HCT116 (cell line): ENCODE measurements around the gene MACROD1.

Source experiments
- ELF1 ChIP-seq: IDR thresholded peaks from 2 replicates; pipeline ENCODE4 v1.6.1; 2012; ENCODE audit warnings: low read depth, borderline replicate concordance
- POLR2A ChIP-seq: IDR thresholded peaks from 2 replicates; pipeline ENCODE4 v1.7.0; 2011; ENCODE audit warnings: borderline replicate concordance; ENCODE audit not compliant: insufficient read depth, insufficient read length; ENCODE audit errors: extremely low read depth
- YY1 ChIP-seq: IDR thresholded peaks from 2 replicates; pipeline ENCODE4 v1.6.1; 2011; ENCODE audit warnings: low read length, low read depth, moderate library complexity, mild to moderate bottlenecking; ENCODE audit not compliant: insufficient replicate concordance; ENCODE audit errors: extremely low read depth
- TF ChIP-seq, protein P1 (sequence below), 3 experiments: fragments of 200-600 bp in 1 of 3; sonication (generic) in 1 of 3; IDR thresholded peaks in 2 of 3; conservative IDR thresholded peaks in 1 of 3; 2 replicates each; pipeline ENCODE4 v1.5.1; 2012 to 2017; ENCODE audit warnings: low read depth in 2 of 3, low read length in 2 of 3, antibody characterized with exemption in 1 of 3, borderline replicate concordance in 1 of 3, control low read depth in 1 of 3, mild to moderate bottlenecking in 1 of 3, mixed read lengths in 1 of 3, mixed run types in 1 of 3, moderate library complexity in 1 of 3; ENCODE audit not compliant: insufficient read depth in 1 of 3
- TF ChIP-seq, protein P2 (sequence below): IDR thresholded peaks from 2 replicates; pipeline ENCODE4 v1.6.1; 2012

DNA sequence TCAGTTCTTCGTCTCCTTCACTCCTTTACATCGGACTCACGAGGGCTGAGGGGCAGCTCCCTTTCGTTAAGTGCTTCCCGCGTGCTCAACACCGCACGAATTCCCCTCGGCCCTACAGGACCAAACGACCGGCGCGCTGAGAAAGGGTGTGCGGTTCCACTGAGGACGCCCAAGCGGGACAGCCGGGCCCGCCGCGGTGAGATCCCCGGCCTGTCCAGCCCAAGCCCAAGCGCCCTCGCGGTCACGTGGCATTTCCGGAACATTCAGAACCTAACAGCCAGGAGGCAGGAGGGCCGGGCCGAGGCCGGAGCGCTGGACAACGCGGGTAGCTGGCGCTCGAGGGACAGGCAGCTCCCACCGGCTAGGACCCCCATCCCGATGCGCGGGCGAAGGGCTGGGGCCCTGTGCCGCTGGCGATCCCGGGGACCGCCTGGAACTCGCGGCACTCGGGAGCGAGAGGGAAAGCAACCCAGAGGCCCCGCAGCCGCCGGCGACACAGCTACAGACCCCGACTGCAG, 19.3 kb upstream of the MACROD1 start:
- TF ChIP-seq POLR2A: peak; percentile 94
- TF ChIP-seq, protein P1, sequence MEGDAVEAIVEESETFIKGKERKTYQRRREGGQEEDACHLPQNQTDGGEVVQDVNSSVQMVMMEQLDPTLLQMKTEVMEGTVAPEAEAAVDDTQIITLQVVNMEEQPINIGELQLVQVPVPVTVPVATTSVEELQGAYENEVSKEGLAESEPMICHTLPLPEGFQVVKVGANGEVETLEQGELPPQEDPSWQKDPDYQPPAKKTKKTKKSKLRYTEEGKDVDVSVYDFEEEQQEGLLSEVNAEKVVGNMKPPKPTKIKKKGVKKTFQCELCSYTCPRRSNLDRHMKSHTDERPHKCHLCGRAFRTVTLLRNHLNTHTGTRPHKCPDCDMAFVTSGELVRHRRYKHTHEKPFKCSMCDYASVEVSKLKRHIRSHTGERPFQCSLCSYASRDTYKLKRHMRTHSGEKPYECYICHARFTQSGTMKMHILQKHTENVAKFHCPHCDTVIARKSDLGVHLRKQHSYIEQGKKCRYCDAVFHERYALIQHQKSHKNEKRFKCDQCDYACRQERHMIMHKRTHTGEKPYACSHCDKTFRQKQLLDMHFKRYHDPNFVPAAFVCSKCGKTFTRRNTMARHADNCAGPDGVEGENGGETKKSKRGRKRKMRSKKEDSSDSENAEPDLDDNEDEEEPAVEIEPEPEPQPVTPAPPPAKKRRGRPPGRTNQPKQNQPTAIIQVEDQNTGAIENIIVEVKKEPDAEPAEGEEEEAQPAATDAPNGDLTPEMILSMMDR (IDR thresholded peaks at IDR 0.05 in 2 of 3, conservative IDR thresholded peaks at IDR 0.05 in 1 of 3; ENCODE audit: borderline replicate concordance in 1 of 3, insufficient read depth in 1 of 3, low read depth in 2 of 3, low read length in 2 of 3): peak in 2 of 3 experiments; percentile 16 to 40; a peak in 2 of 6 replicates
- no peak for TF ChIP-seq ELF1
- TF ChIP-seq YY1: peak; percentile 15
- TF ChIP-seq, protein P2, sequence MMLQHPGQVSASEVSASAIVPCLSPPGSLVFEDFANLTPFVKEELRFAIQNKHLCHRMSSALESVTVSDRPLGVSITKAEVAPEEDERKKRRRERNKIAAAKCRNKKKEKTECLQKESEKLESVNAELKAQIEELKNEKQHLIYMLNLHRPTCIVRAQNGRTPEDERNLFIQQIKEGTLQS: no peak
